NT2/D1 (cell line): ENCODE data around the gene STXBP5L.

Experiments
- DNase-seq: peaks from one replicate; pipeline ENCODE4 v3.0.0-alpha.2; 2011; ENCODE audit warnings: low read depth, low spot score
- H3K27me3 ChIP-seq: 2 replicates; pipeline ENCODE4 v1.6.0; 2011; ENCODE audit warnings: mild to moderate bottlenecking; ENCODE audit not compliant: insufficient read length, insufficient read depth
- H3K36me3 ChIP-seq: 2 replicates; pipeline ENCODE4 v1.6.1; 2011; ENCODE audit warnings: mild to moderate bottlenecking, low read length, mixed read lengths; ENCODE audit not compliant: insufficient read depth, insufficient read length
- H3K4me1 ChIP-seq: 2 replicates; pipeline ENCODE4 v1.5.1; 2011; ENCODE audit not compliant: insufficient read depth, insufficient read length
- H3K4me3 ChIP-seq: 2 replicates; pipeline ENCODE4 v1.5.1; 2011; ENCODE audit warnings: low read depth; ENCODE audit not compliant: insufficient read length
- H3K9ac ChIP-seq: 2 replicates; pipeline ENCODE4 v1.6.0; 2011; ENCODE audit warnings: low read depth; ENCODE audit not compliant: insufficient read length
- H3K9me3 ChIP-seq: 2 replicates; pipeline ENCODE4 v1.5.1; 2011; ENCODE audit warnings: mild to moderate bottlenecking, low read length; ENCODE audit not compliant: insufficient read depth
- SUZ12 ChIP-seq: IDR thresholded peaks from 2 replicates; pipeline ENCODE4 v1.6.1; 2011; ENCODE audit not compliant: insufficient read length, insufficient read depth; ENCODE audit errors: extremely low read depth
- YY1 ChIP-seq: IDR thresholded peaks from 2 replicates; pipeline ENCODE4 v1.6.1; 2011; ENCODE audit not compliant: insufficient read length, insufficient read depth
- ZNF274 ChIP-seq: IDR thresholded peaks from 2 replicates; pipeline ENCODE4 v1.6.1; 2011; ENCODE audit warnings: mild to moderate bottlenecking, low read depth, low read length

STXBP5L gene

DNA sequence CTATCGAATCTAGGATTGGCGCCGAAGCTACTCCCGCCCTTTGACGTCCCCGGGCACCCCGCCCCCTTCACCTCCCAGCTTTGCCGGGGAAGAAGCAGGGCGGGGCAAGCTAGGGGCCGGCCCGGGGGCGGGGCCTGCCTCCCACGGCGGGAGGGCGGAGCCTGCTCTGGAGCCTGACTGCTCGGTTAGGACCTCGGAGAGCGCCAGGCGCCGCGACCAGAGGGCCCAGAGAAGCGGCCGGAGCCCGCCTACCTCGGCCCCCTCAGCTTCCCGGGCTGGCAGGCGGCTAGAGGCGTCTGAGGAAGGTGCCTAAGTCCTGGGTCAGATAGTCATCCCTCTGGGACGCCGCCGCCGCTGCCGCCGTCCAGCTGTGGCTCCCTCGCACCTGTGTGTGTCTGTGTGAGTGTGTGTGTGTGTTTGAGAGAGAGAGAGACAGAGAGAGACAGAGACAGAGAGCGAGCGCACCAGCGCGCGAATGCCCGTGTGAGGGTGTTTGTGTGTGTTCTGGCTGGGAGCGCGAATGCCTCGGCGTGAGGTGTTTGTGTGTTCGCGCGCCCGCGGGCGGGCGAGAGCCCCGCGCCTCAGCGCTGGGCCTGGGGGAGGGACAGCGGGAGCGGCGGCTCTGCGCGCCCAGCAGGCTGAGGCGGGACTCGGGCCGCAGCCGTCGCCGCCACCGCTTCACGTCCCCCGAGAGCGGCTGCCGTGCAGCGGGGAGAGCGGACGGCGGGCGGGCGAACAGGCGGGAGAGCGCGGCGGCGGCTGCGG lies at the start of gene STXBP5L:
Gene STXBP5L (plus strand): TSS at position 176 of the 765 bp plus-strand sequence. CDS start 1,374 bp downstream, outside the sequence.
- Histone ChIP-seq H3K9ac (peak within 1 kb of the TSS; percentile 66), H3K9me3 (no peaks in the 10 kb centered on the region), H3K27me3 (peaks cover 14% of the 10 kb centered on the region), H3K36me3 (no peaks in the 10 kb centered on the region), H3K4me3 (peak within 1 kb of the TSS; percentile 65), H3K4me1 (no peaks in the 10 kb centered on the region)
- TF ChIP-seq ZNF274 (no peak), YY1 (no peak), SUZ12 (no peak)
- peak; percentile 97 for DNase-seq

DNA sequence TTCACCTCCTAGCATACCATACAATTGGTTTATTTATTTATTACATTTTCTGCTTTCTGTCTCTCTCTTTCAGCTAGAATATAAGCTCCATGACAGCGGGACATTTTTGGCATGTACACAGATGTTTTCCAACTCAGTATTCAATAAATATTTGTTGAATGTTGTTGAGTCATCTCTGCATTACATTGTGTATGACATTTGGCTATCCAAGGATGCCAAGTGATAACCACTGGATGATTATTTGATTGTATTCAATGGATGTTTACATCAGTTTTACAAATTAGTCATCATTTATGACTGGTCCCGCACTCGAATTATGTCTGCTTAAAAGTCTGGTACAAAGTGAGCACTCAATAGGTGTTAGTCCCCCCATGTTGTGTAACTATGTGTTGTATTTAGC lies 49.5 kb upstream of the STXBP5L start:
- no peak overlapping the region for H3K9ac ChIP-seq
- no peaks in the 10 kb centered on the region for H3K4me1 ChIP-seq
- no peaks in the 10 kb centered on the region for H3K27me3 ChIP-seq
- H3K36me3 ChIP-seq = no peaks in the 10 kb centered on the region
- no peak for DNase-seq
- TF ChIP-seq YY1 = no peak
- no peak for TF ChIP-seq SUZ12
- TF ChIP-seq ZNF274 = no peak
- H3K4me3 ChIP-seq = no peak overlapping the region
- H3K9me3 ChIP-seq = no peaks in the 10 kb centered on the region

DNA sequence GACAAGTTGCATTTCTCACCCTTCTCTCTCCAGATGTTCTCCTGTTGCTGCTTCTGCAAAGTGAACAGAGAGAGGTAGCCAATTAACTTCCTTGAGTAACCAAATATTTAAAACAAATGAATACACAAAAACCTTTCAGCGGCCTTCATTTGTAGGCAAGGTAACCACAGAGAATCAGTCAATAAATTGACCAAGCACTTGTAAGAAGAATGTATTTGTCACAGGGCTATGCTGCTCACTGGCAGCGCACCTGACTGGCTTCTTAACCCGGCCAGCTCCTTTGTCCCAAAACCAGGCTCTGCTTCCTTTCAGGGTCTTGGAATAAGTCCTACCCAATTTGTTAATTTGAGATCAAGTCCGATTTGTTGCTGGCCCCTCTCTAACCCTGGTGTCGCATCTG lies 43.5 kb upstream of the STXBP5L start:
- no peaks in the 10 kb centered on the region for H3K27me3 ChIP-seq
- H3K4me1 ChIP-seq = no peaks in the 10 kb centered on the region
- TF ChIP-seq YY1 (no peak), ZNF274 (no peak), SUZ12 (no peak)
- no peak for DNase-seq
- no peak overlapping the region for H3K4me3 ChIP-seq
- no peaks in the 10 kb centered on the region for H3K9me3 ChIP-seq
- no peaks in the 10 kb centered on the region for H3K36me3 ChIP-seq
- no peak overlapping the region for H3K9ac ChIP-seq

DNA sequence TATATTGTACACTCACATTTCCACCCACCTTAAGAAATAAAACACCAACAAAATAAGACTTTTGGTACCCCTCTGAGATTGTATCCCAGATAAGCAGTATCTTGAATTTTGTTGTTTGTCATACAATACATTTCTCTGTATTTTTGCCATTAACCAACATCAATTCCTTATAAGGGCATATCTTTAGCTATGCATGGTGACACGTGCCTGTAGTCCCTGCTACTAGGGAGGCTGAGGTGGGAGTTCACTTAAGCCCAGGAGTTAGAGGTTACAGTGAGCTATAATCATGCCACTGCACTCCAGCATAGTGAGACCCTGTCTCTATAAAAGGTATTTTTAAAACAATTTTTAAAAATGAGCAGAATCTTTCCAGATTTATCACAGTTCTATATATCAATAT lies 32.5 kb upstream of the STXBP5L start:
- Histone ChIP-seq H3K9me3 (no peaks in the 10 kb centered on the region), H3K4me3 (no peak overlapping the region), H3K4me1 (no peaks in the 10 kb centered on the region), H3K27me3 (no peaks in the 10 kb centered on the region), H3K9ac (no peak overlapping the region), H3K36me3 (no peaks in the 10 kb centered on the region)
- no peak for TF ChIP-seq ZNF274
- no peak for DNase-seq

DNA sequence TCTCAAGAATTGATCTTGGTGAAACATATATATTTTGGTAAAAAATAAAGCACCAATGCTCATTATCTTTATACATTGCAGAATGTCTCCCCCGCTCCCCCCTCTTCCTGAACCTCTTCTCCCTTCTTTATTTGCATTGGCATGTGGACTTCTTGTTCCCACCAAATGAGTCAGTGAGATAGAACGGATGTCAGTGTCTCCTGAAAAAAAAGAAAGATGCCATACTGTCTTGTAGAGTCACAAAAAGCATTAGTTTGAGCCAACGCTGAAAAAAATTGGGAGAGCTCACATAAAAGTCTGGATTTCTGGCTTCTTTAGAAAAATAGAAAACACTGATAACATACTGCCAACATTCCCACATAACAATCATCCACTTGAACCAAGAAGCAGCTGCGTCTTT lies 32.0 kb upstream of the STXBP5L start:
- TF ChIP-seq ZNF274 = no peak
- TF ChIP-seq YY1 = no peak
- TF ChIP-seq SUZ12 = no peak
- Histone ChIP-seq H3K4me3 (no peak overlapping the region), H3K27me3 (no peaks in the 10 kb centered on the region), H3K9ac (no peak overlapping the region), H3K9me3 (no peaks in the 10 kb centered on the region), H3K4me1 (no peaks in the 10 kb centered on the region), H3K36me3 (no peaks in the 10 kb centered on the region)
- peak; percentile 27 for DNase-seq

DNA sequence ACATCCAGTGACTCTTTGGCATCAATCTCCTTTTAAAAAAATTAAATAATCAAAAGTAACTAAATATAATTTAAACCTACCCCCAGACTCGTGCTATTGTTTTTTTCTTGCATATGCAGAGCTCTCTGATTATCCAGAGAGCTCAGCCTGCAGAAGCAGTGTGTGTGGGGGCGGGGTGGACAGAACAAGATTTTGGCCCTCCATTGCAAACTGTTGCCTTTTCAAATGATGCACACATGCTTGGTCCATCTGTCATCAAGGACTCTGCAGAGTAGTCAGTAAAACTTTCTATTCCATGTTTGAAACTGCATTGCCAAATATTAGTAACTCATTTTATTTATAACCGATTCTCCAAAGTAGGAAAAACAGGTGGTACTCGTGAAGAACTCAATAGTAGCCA lies 28.6 kb upstream of the STXBP5L start:
- no peaks in the 10 kb centered on the region for H3K27me3 ChIP-seq

DNA sequence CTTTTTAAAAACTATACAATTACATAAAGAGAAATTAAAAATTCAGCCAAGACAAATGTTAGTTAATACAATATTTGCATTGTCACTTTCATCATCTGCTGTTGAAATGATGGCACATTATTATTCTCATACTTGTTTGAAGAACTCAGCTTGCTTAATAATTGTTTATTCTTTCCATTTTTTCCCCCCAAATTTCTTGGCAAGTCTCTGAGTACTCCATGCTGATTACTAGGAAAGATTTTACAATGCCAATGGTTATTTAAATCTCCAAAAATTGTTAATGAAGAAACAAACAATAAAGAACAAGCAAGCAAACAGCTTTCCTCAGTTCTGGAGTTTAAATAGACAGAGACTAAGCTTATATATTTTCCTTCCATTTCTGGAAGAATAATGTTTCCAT lies 15.1 kb upstream of the STXBP5L start:
- H3K27me3 ChIP-seq = no peaks in the 10 kb centered on the region
- H3K4me1 ChIP-seq = no peaks in the 10 kb centered on the region
- no peaks in the 10 kb centered on the region for H3K9me3 ChIP-seq
- no peak overlapping the region for H3K4me3 ChIP-seq
- no peak for TF ChIP-seq ZNF274
- no peak for TF ChIP-seq YY1
- no peak for DNase-seq
- H3K9ac ChIP-seq = no peak overlapping the region
- no peaks in the 10 kb centered on the region for H3K36me3 ChIP-seq

More for the DNA sequence above, 28.6 kb upstream of the STXBP5L start:
- no peak for DNase-seq
- no peaks in the 10 kb centered on the region for H3K4me1 ChIP-seq
- no peaks in the 10 kb centered on the region for H3K36me3 ChIP-seq
- H3K9me3 ChIP-seq = no peaks in the 10 kb centered on the region
- TF ChIP-seq SUZ12 (no peak), ZNF274 (no peak), YY1 (no peak)
- no peak overlapping the region for H3K4me3 ChIP-seq
- H3K9ac ChIP-seq = no peak overlapping the region
